Stimulated activated CD8-positive, alpha-beta memory T cell treated with anti-CD3 and anti-CD28 coated beads, Interleukin-2, amount 100 ng/mL, for 1 hour (primary cell): ENCODE measurements around the gene BBS9.

Source experiments
- DNase-seq, 2 donors: peaks; one replicate each; pipeline ENCODE4 v3.0.0-alpha.2; 2020; ENCODE audit warnings: low read depth in 2 of 2

The BBS9 gene

DNA sequence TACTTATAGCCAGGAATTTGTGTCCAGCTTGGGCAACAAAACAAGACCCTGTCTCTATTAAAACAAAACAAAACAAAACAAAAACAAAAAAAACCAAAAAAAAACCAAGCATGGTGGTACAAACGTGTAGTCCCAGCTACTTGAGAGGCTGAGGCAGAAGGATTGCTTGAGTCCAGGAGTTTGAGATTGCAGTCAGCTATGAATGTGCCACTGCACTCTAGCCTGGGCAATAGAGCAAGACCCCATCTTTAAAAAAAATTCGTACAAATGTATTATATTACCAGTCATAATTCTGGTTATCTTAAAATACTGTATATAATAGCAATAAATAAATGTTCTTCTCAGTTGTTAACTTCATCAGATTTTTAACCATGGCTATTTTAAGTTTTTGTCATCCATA is 2.3 kb upstream of the BBS9 start:
- no peak for DNase-seq

- DNase-seq: no peak
These were observed 754 bp upstream of the BBS9 start for GRCh38 chr7:33128631-33128989.

GRCh38 chr7:33129806-33130153 is 416 bp downstream of the BBS9 start:
- DNase-seq: no peak

- no peak for DNase-seq
These were observed 820 bp downstream of the BBS9 start for GRCh38 chr7:33130184-33130583.

DNA sequence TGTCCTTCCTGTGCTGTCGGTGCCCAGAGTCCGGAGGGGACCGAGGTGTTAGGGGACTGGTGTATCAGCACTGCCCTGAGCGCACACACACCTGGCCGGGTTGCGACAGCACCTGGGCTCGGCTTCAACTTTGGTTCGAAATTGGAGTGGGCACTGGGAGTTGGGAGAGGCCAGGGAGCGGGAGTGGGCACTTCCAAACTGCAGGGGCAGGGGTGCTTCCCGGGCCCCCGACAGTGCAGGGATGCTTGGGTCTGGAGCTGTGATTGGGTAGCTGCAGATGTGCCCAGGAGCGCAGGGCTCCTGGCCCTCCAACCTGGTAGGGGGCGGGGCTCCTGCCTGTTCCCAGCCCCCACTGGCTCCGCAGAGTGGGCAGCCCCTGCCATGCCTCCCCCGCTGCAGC is 7.7 kb downstream of the BBS9 start:
- no peak for DNase-seq

DNA sequence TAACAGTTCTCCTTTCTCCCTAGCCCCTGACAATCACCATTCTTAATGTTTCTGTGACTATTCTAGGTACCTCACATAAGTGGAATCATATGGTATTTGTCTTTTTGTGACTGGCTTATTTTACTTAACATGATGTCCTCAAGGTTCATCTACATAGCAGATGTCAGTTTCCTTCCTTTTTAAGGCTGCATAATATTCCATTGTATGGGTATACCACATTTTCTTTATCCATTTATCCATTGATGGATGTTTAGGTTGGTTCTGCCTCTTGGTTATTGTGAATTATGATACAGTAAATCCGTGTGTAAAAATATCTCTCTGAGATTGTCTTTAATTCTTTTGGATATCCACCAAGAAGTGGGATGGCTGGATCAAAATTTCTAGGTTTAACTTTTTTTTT is 13.2 kb downstream of the BBS9 start:
- no peak for DNase-seq

- DNase-seq: no peak
These were observed 14.8 kb downstream of the BBS9 start for GRCh38 chr7:33143996-33144718.

- no peak for DNase-seq
These were observed 15.8 kb downstream of the BBS9 start for GRCh38 chr7:33145156-33145555.

DNA sequence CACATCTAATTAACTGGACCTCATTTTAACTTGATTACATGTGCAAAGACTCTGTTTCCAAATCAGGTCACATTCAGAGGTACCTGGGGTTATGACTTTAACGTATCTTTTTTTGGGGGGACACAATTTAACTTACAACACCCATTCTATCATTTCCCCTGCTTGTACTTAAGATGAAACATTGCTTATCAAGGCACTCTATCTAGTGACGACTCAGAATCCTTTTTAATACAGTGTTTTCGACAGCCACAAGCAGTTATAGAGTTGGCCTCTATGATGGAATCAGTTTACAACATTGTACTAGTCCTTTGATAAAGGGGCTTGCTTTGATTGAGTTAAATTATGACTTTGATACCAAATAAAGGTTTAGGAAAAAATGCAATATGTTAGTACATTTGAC is 22.7 kb downstream of the BBS9 start:
- no peak for DNase-seq

- no peak for DNase-seq
These were observed 26.4 kb downstream of the BBS9 start for GRCh38 chr7:33155811-33156210.

- DNase-seq: no peak
These were observed 27.1 kb downstream of the BBS9 start for GRCh38 chr7:33156441-33156840.

GRCh38 chr7:33157311-33157710 is 27.9 kb downstream of the BBS9 start:
- no peak for DNase-seq

- no peak for DNase-seq
These were observed 28.4 kb downstream of the BBS9 start for GRCh38 chr7:33157781-33158180.

GRCh38 chr7:33177876-33178275 is 48.5 kb downstream of the BBS9 start:
- no peak for DNase-seq

GRCh38 chr7:33179519-33179918 is 50.2 kb downstream of the BBS9 start:
- no peak for DNase-seq

- no peak for DNase-seq
These were observed 54.1 kb downstream of the BBS9 start for GRCh38 chr7:33183504-33183903.

DNA sequence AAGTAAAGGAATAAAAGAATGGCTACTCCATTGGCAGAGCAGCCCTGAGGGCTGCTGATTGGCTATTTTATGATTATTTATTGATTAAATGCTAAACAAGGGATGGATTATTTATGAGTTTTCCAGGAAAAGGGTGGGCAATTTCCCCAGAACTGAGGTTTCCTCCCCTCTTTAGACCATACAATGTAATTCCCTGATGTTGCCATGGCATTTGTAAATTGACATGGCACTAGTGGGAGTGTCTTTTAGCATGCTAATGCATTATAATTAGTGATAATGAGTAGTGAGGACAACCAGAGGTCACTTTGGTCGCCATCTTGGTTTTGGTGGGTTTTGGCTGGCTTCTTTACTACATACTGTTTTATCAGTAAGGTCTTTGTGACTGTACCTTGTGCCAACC is 55.5 kb downstream of the BBS9 start:
- no peak for DNase-seq

DNA sequence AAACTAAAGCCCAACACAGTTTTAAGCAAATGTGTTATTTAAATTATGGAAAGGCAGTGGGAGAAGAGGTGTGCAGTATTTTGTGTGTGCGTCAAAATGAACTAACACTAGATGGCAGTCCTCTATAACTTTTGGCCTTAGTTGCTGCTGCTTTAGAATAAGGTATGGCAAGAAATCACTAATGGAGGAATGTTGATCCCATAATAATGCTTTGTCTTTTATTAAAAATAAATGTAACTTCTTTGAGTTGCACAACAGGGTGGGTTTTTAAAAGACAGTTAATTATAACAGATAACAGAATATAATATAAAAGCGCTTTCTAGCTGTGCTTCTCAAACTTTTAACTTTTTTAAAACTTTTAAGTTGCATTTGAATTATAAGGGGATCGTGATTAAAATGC is 56.4 kb downstream of the BBS9 start:
- no peak for DNase-seq

DNA sequence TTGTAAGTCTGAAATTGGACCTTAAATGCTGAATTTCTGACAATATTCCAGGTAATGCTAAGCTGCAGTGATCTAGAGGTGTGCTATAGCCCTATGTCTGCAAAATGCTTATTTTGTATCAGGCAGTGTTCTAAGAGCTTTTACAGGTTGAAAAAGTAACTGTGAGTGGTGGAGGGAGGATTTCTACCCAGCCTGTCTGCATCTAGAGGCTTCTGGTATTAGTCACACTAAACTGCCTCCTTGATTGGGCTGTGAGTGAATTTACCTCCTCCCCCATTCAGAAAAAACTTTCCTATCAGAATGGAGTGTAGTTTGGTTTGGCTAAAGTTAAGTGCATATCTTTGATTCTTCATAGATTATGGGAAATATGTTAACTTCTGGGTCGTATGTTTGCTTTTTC is 56.8 kb downstream of the BBS9 start:
- DNase-seq: no peak

GRCh38 chr7:33190688-33191304 is 61.4 kb downstream of the BBS9 start:
- no peak for DNase-seq

DNA sequence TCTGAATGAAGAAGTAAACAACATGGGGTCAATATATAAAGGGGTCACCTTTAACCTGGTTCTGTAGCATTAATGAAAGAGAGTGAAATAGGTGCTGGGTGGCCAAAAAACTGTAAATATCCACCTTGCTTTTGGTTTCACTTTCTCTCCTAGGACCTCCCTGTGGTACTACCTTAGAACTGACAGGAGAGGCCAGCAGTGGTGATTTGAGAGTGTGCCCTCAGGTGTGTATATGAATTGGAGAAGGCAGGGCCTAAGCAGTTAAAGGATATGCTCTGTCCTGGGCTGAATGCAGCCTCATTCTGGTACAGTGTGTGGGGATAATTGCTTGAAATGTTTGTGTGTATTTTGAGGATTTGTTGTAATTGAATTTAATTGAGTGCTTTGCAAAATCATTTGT is 62.0 kb downstream of the BBS9 start:
- no peak for DNase-seq

GRCh38 chr7:33192695-33193291 is 63.4 kb downstream of the BBS9 start:
- DNase-seq: no peak

GRCh38 chr7:33193308-33193864 is 64.0 kb downstream of the BBS9 start:
- no peak for DNase-seq
